ENCODE measurements around the gene NHEJ1.

DNA sequence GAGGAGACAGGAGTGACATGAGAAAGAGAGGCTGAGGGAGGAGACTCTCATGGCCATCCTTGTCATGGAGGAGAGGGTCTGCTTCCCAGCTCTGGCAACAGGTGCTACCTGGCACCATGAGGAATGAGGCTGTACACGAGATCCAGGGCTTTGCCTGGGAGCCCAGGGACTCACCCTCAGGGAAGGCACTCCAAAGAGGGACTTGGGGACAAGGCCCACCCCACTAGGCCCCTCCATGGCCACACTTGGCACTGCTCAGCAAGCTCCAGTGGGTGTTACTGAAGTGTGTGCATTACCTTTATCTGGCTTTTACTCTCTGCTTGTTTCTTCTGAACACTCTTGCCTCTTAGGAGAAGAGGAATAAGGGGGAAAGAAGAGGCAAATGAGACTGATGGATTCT, 122.0 kb downstream of the NHEJ1 start:
- no peak for TF ChIP-seq GATA2 (IDR thresholded peaks at IDR 0.05; ENCODE audit: low read depth, low read length)
- TF ChIP-seq GATA3 (IDR thresholded peaks at IDR 0.05; ENCODE audit: low read depth, low read length) = no peak

Measured in SH-SY5Y (cell line).